Superior temporal gyrus (tissue), 1 donor: ENCODE results near the gene MT1A.

ENCODE experiments used
- DNase-seq: peaks from one replicate; pipeline ENCODE4 v3.0.0-alpha.2; 2016; ENCODE audit errors: extremely low spot score

The MT1A gene

DNA sequence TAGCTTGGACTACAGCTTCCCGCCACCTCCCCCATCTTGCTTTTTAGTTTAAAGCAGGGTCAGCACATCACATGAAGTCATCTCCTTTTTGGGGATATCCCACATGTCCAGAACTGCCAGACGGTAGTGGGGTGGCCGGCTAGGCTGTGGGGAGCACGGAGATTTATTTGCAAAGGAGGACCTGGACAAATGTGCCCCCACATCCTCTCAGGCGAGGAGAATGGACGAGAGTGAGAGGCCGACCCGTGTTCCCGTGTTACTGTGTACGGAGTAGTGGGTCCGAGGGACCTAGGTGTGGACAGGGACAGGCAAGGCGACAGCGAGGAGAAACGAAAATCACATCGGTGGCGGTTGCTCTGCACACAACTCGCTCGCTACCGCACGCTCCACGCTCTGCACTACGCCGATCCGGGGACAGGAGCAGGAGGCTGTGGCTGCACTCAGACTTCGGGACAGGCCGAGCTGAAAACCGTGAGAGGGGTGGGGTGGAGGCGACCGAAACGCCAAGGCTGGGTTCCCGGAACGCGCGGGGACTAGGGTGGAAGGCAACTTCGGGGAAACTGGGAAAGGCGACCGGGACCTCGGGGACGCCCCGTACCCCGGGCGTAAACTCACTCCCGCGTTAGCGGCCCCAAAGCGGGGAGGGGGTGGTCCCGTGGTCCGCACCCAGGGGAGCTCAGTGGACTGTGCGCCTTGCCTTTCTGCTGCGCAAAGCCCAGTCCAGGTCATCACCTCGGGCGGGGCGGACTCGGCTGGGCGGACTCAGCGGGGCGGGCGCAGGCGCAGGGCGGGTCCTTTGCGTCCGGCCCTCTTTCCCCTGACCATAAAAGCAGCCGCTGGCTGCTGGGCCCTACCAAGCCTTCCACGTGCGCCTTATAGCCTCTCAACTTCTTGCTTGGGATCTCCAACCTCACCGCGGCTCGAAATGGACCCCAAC is at the start of gene MT1A:
MT1A (plus strand) TSS at position 853 of the 937 bp plus-strand sequence; CDS start at position 926, 73 bp downstream.
- no peak for DNase-seq

DNA sequence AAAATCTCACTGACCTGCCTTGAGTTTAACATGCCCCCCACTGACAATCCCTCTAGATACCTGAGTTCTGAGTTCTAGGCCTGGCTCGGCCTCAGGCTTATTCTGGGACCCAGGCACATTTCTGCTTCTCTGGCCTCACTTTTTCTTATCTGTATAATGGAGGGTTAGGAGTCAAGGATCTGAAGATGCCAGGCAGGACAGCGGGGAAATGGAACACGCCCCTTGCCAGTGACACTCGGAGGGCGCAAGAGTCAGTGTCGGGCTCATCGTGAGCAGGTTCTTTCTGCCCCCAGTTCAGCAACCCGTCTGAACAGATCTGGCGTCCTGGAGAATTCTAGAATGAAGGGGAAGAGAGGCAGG is 49.7 kb upstream of the MT1A start:
- DNase-seq, result no peak

DNA sequence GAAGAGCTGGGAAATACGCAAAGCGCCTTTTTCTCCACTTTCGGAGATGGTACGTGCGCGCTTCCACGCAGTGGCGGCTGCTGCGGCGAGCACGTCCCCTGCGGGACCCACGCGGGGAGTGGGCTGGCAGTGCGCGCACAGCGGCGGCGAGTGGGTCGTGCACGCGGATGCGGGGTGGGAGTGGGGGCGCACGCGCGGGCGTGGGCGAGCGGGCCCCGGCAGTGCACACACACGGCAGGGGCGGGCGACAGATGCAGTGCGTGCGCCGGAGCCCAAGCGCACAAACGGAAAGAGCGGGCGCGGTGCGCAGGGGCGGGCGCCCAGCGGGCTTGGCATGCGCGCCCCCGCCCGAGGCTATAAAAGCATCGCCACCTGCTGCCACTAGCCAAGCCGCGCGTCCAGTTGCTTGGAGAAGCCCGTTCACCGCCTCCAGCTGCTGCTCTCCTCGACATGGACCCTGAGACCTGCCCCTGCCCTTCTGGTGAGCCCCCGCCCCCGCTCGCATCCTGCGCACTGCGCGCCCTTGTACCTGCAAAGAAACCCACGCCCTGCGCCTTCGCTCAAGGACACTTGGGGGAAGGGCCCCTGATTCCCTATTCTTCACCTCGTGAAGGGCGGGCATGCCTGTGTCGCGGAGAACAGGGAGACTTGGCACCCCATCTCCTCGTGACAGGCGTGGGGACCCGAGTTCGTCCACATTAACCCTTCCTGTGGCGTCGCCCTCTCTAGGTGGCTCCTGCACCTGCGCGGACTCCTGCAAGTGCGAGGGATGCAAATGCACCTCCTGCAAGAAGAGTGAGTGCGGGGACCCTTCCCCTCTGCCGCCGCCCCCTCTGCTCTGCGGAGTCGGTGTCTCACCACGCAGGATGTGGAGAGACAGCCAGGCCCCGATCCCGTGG is 49.1 kb upstream of the MT1A start, which contains the start of gene MT3:
MT3 (plus strand) TSS at position 388 of the 899 bp plus-strand sequence; CDS start at position 451, 63 bp downstream.
- DNase-seq, result peak; percentile 84

DNA sequence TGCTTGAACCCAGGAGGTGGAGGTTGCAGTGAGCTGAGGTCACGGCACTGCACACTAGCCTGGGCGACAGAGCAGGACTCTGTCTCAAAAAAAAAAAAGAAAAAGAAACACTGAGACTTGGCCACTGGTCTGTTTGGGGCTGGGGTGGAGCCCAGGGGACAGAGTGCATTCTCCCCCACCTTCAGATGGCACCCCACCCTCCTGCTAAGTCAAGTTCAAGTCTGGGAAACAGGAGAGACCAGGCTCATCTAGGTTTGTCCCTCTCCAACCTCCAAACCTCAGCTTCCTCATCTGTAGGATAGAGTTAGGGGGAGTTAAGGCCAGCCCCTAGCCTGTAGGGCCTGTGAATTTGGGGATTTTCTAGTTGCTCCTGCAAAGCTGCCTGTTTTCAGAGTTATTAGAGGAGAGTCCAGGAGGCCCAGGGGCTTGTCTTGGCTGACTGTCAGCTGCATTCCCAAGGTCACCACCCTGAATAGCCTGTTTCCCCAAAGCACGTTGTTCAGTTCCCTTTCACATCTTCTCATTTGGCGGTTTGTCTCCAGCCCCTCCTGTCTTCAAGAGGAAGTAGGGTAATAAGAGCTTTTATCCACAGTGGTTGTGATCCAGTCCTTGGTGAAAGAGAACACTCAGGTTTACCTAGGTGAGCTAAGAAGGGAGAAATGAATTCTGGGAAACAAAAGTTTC is 46.9 kb upstream of the MT1A start:
- DNase-seq, result no peak

DNA sequence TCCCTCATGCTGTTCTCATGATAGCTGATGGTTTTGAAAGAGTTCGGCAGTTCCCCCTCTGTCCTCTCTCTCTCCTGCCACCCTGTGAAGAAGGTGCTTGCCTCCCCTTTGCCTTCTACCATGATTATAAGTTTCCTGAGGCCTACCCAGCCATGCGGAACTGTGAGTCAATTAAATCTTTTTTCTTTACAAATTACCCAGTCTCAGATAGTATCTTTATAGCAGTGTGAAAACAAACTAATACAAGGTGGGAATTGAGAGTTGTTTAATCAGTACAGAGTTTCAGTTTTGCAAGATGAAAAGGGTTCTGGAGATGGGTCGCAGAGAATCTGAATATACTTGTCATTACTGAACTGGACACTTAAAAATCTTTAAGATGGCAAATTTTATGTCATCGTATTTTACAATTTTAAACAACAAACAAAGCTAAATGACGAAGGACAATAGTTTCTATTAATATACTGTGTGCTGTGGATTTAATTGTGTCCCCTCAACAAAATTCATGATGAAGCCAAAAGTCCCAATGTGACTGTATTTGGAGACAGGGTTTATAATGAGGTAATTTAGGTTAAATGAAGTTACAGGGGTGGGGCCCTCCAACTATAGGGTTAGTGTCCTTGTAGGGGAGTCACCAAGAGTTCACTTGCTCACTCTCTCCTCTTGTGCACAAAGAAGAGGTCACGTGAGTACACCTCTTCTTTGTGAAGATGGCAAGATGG is 44.7 kb upstream of the MT1A start:
- DNase-seq, result no peak

DNA sequence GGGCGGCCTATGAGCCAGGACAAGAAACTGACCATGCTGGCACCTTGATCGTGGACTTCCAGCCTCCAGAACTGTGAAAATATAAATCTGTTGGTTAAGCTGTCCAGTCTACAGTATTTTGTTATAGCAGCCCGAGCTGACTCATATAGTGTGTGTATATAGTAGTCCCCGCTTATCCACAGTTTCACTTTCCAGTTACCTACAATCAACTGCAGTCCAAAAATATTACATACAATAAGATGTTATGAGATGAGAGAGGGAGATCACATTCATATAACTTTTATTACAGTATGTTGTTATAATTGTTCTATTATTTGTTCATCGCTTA is 44.2 kb upstream of the MT1A start:
- no peak for DNase-seq

DNA sequence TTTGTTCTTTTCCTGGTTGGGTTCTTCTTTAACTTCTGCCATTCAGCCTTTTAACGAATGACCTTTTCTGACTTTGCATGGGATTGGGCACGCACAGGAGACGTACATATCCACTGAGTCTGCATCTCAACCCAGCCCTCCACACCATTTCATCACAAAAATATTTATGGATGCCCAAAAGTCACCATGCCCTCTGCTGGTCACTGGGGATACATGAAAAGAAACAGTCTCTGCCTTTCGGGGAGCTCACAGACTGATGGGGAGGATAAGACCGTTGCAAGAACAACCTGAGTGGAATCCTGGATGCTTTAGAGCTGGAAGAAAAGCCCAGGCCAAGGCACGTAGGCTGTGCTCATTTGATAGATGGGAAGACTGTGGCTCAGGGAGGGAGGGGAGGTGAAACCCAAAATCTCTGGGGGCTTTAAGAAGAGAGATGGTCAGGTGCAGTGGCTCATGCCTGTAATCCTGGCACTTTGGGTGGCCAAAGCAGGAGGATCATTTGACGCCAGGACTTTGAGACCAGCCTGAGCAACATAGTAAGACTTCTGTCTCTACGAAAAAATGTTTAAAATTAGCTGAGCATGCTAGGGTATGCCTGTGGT is 38.0 kb upstream of the MT1A start:
- peak; percentile 91 for DNase-seq

DNA sequence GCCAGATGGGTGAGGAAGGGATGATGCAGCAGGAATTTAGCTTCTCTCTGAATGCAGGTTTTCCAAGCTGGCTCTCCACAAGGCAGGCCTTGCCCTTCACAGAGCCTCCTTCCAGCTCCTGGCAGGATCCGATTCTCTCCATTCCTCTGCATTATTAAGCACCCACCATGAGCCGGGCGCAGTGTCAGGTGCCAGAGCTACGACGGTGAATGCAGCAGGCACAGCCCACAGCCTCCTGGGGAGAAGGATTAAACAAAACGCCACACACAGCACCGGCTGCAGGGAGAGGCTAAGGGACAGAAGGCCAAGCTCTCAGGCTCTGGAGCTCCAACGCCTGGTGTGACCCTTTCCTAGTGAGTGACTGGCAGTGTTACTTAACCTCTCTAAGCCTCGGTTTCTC is 37.1 kb upstream of the MT1A start:
- no peak for DNase-seq

DNA sequence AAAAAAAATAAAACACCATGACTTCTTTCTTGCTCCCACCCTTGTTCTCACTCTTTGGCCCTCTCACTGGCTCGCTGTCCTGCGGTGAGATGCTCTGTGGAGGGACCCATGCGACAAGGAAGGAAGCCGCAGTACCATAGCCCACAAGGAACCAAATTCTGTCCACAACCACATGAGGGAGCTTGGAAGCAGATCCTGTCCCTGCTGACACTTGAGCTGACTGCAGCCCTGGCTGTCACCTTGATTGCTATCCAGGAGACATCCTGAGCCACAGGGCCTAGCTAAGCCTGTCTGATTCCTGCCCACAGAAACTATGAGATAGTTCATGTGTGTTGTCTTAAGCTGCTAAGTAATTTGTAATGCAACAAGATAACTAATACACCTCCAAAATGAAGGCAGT is 34.9 kb upstream of the MT1A start:
- peak; percentile 77 for DNase-seq

DNA sequence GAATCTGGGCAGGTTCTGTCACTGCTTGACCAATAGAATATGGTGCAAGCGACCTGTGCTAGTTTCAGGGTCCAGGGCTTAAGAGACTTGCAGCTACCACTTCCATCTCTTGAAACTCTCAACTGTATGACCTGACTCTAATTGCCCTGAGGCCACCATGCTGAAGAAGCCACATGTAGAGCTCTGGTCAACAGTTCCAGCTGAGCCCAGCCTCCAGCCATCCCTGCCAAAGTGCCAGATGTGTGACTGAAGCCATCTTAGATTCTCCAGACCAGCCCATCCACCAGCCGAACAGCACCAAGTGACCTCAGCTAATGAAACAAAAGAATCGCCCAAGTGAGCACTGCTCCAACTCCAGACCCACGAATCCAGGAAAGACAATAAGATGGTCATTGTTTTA is 33.5 kb upstream of the MT1A start:
- DNase-seq, result no peak

DNA sequence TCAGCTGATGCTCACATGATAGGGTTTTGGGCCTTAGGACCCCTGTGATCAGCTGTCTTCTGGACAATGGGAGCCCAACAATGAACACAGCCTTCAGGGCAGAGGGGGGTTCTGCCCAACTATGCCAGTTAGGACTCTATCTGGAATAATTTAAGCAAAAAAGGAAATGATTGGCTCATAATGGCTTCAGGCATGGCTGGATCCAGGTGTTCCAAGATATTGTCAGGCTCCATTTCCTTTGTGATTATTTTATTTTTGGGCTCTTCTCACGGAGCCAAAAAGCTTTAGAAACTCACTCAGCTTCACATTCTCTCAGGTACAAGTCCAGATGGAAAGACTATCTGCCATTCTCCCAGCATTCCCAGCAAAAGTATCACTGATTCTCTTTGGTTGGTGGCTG is 33.0 kb upstream of the MT1A start:
- no peak for DNase-seq

DNA sequence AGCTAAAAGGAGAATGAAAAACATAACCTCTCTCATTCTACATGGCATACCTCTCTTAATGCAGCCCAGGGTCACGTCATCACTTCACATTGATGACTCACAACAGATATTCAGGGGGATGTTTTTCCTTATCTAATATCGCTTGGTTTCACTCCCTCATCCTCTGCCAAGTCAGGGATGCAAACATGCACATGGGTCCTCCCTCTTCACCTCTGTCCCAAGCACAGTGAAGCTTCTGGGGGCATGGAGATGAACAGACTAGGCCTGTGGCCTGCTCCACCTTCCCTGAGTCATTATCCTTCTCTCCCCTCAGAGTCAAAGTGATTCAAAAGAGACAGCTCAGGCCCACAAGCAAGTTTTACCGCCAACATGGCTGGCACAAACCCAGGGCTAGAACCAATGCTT is 32.4 kb upstream of the MT1A start:
- DNase-seq, result no peak

DNA sequence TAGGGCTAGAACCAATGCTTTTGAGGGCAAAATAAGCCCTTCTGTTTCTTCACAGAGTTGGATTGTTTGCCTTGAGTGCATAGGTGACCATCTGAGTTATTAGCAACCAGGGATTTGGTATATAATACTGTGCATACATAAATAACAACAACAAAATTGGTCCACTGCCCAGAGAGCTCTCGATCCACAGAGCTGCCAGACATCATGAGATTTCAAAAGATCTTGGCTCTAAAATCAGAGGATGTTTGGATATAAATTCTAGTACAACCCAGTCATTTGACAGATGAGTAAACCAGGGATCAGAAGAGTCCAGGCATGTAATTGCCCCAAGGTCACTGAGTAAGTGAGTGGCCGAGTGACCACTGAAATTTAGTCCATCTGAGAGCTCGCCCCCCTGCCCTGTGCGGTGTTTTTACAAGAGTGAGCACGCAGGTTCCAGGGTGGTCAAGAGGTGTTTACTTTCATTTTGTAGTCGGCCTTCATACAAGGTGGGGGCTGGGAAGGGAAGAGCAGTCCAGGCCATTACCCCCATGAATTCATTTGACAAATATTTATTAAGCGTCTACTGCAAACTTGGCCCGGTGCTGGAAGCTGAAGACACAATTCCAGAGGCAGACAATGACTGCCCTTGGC is 31.9 kb upstream of the MT1A start:
- DNase-seq, result peak; percentile 70

DNA sequence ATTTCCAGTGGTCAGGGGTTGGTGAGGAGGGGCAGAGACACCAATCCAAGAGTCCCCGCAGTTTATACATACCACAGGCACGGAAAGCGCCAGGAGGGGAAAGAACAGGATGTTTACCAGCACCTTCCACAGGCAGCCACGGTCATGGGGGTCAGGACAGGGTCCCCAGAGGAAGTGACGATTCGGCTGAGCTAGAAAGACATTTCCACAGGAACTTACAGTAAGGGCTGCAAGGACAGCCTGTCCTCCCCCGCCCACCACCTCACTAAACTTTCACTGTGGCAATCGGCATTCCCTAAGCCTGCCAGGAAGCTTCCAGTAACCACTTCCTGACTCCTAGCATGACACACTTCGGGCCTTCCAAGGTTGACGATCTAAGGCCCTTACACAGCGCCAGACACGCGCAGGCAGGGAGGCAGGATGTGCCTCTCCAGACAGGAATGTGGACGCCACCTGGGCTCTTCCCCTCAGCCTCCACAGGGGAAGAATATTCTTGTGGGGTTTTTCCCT is 31.3 kb upstream of the MT1A start:
- DNase-seq, result no peak

DNA sequence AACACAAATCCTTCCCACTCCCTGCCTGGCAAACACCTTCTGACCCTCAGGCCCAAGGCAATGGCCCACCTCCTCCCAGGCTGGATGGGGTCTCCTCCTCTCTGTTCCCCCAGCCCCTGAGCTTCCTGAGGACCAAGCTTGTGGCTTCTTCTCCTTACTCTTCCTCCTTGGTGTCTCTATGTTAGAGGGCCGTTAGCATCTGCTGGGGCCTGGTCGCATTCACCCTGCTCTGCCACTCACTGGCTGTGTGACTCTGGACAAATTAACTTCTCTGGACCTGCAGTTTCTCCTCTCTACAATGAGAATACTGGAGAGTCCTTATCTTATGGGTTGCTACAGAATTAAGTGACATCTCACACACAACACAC is 30.8 kb upstream of the MT1A start:
- no peak for DNase-seq

DNA sequence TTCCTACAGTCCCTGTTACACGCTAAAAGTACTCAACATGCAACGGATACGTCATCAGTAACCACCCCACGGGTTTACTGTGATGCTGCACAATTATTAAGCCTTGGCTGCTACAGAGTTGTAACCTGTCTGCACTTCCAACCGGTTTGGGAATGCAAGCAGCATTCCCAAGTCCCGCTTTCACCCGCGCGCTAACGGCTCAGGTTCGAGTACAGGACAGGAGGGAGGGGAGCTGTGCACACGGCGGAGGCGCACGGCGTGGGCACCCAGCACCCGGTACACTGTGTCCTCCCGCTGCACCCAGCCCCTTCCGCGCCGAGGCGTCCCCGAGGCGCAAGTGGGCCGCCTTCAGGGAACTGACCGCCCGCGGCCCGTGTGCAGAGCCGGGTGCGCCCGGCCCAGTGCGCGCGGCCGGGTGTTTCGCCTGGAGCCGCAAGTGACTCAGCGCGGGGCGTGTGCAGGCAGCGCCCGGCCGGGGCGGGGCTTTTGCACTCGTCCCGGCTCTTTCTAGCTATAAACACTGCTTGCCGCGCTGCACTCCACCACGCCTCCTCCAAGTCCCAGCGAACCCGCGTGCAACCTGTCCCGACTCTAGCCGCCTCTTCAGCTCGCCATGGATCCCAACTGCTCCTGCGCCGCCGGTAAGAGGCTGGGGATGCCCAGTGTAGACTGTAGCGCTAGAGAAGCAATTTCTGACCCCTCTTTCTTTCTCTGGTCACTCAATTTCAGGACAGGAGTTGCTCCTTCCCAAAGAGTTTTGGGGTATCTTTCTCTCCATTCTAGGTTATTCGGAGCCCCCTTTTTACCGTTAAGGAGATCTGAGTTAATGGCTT is 30.2 kb upstream of the MT1A start, which contains the start of gene MT2A:
MT2A (plus strand) TSS at position 542 of the 833 bp plus-strand sequence; CDS start at position 614, 72 bp downstream.
- DNase-seq, result peak; percentile 90

DNA sequence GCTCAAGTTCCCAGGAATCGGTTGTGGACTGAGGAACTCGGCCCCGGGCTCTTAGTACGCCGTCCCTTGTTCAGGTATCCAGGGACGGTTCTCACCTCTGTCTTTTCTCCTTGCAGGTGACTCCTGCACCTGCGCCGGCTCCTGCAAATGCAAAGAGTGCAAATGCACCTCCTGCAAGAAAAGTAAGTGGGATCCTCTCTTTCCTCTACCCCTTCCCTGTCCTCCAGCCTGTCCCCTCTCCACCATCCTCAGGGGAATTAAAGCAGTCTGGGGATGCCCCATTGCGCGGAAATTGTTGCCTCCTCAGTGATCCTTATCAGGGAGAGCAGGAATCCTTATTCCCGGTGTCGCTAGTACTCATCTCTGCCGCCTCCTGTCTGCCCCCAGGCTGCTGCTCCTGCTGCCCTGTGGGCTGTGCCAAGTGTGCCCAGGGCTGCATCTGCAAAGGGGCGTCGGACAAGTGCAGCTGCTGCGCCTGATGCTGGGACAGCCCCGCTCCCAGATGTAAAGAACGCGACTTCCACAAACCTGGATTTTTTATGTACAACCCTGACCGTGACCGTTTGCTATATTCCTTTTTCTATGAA is 29.5 kb upstream of the MT1A start:
- peak; percentile 47 for DNase-seq

DNA sequence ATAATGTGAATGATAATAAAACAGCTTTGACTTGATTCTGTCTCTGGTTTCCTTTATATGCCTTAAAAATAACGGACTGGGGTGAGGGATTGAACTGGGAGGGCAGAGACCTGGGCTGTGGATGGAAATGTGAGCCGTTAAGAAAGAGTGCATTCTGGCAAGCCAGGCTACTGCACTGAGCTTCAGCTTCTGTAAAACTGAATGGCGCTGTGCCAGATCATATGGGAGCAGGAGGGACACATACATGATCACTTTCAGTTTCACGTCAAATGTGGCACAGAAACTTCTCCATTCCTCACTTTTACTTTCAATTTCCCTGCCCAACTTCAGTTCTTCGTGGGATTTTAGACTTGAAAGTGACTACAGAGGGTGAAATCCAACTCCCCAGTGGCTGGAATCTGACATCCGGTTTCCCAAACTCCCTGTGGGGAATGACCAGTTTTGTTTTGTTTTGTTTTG is 29.0 kb upstream of the MT1A start:
- peak; percentile 79 for DNase-seq
